DND-41 (cell line): ENCODE measurements around the gene C11orf24.

Experiments
- ATAC-seq: fragments of 200-7000 bp; cut with Tn5 transposase; 3 replicates; pipeline ENCODE4 v1.9.1; 2021; ENCODE audit warnings: low read depth; ENCODE audit not compliant: insufficient read depth
- DNase-seq: peaks from one replicate; pipeline ENCODE4 v3.0.0-alpha.2; 2020
- H2AFZ ChIP-seq: 2 replicates; pipeline ENCODE4 v1.6.0; 2012; ENCODE audit warnings: low read depth, low read length
- H3K27ac ChIP-seq: 2 replicates; pipeline ENCODE4 v1.5.1; 2012; ENCODE audit warnings: low read length, inconsistent platforms
- H3K27me3 ChIP-seq: fragments of 200-600 bp; sonication (generic); 2 replicates; pipeline ENCODE4 v1.6.0; 2012; ENCODE audit warnings: low read length, mild to moderate bottlenecking, inconsistent platforms; ENCODE audit not compliant: insufficient read depth, poor library complexity
- H3K36me3 ChIP-seq: 2 replicates; pipeline ENCODE4 v1.5.1; 2012; ENCODE audit warnings: low read length, inconsistent platforms; ENCODE audit not compliant: insufficient read depth
- H3K4me1 ChIP-seq: 2 replicates; pipeline ENCODE4 v1.5.1; 2012; ENCODE audit warnings: mild to moderate bottlenecking, low read length; ENCODE audit not compliant: insufficient read depth
- H3K4me2 ChIP-seq: 2 replicates; pipeline ENCODE4 v1.6.0; 2012; ENCODE audit warnings: mild to moderate bottlenecking, moderate library complexity, low read length, inconsistent platforms; ENCODE audit not compliant: insufficient read depth
- H3K4me3 ChIP-seq, 2 experiments: fragments of 200-600 bp in 1 of 2; shearing (Covaris generic) in 1 of 2; 2 replicates each; pipeline ENCODE4 v1.5.1; 2012 to 2016; ENCODE audit warnings: inconsistent platforms in 2 of 2, low read length in 2 of 2, mild to moderate bottlenecking in 2 of 2, low read depth in 1 of 2, moderate library complexity in 1 of 2
- H3K79me2 ChIP-seq: 2 replicates; pipeline ENCODE4 v1.6.0; 2012; ENCODE audit warnings: low read length, inconsistent platforms; ENCODE audit not compliant: insufficient read depth
- H3K9ac ChIP-seq: 2 replicates; pipeline ENCODE4 v1.6.0; 2012; ENCODE audit warnings: low read depth, mild to moderate bottlenecking, inconsistent platforms, low read length, moderate library complexity
- H3K9me3 ChIP-seq: 2 replicates; pipeline ENCODE4 v1.5.1; 2012; ENCODE audit warnings: low read length, moderate library complexity, mild to moderate bottlenecking, inconsistent platforms; ENCODE audit not compliant: insufficient read depth, severe bottlenecking
- H4K20me1 ChIP-seq: 2 replicates; pipeline ENCODE4 v1.6.0; 2012; ENCODE audit warnings: low read length; ENCODE audit not compliant: insufficient read depth
- CTCF ChIP-seq: IDR thresholded peaks from 2 replicates; pipeline ENCODE4 v1.5.1; 2012; ENCODE audit warnings: borderline replicate concordance, low read length, moderate library complexity, mild to moderate bottlenecking; ENCODE audit not compliant: poor library complexity, severe bottlenecking; ENCODE audit errors: extremely low read depth
- EZH2 ChIP-seq: IDR thresholded peaks from 3 replicates; pipeline ENCODE4 v1.6.1; 2012; ENCODE audit warnings: borderline replicate concordance, low read depth, mild to moderate bottlenecking, moderate library complexity, low read length, inconsistent platforms; ENCODE audit not compliant: severe bottlenecking

C11orf24 gene

GRCh38 chr11:68276861-68277260 is 5.1 kb upstream of the C11orf24 start:
- no peaks in the 10 kb centered on the region for H3K9me3 ChIP-seq
- H3K36me3 ChIP-seq, result no peaks in the 10 kb centered on the region
- TF ChIP-seq CTCF (no peak), EZH2 (no peak)
- peaks cover 4% of the 10 kb centered on the region; the same call in 1 of the 2 replicates for H3K79me2 ChIP-seq
- H4K20me1 ChIP-seq, result no peaks in the 10 kb centered on the region
- DNase-seq (no peak), ATAC-seq (no peak)
- no peaks in the 10 kb centered on the region for H3K27me3 ChIP-seq
- no peak overlapping the region for H2AFZ ChIP-seq
- H3K9ac ChIP-seq, result no peak overlapping the region
- no peak overlapping the region for H3K4me2 ChIP-seq
- H3K27ac ChIP-seq, result no peak overlapping the region
- no peak overlapping the region for H3K4me3 ChIP-seq
- peaks cover 18% of the 10 kb centered on the region for H3K4me1 ChIP-seq

- Histone ChIP-seq H3K4me1 (peaks cover 17% of the 10 kb centered on the region), H2AFZ (no peak overlapping the region), H3K9ac (no peak overlapping the region), H3K9me3 (no peaks in the 10 kb centered on the region), H4K20me1 (no peaks in the 10 kb centered on the region), H3K27ac (no peak overlapping the region), H3K4me3 (no peak overlapping the region), H3K27me3 (no peaks in the 10 kb centered on the region), H3K4me2 (no peak overlapping the region), H3K36me3 (no peaks in the 10 kb centered on the region; the same call in 1 of the 2 replicates), H3K79me2 (peaks cover 7% of the 10 kb centered on the region)
- ATAC-seq, result no peak
- DNase-seq, result no peak
- TF ChIP-seq EZH2, result no peak
- no peak for TF ChIP-seq CTCF
Observed at GRCh38 chr11:68275721-68276507, 4.1 kb upstream of the C11orf24 start.

- no peak for TF ChIP-seq EZH2
- H3K4me2 ChIP-seq, result no peak overlapping the region
- H3K27me3 ChIP-seq, result no peaks in the 10 kb centered on the region
- H4K20me1 ChIP-seq, result peaks cover 3% of the 10 kb centered on the region
- no peak overlapping the region for H3K27ac ChIP-seq
- no peaks in the 10 kb centered on the region for H3K9me3 ChIP-seq
- no peak overlapping the region for H3K4me3 ChIP-seq
- peaks cover 31% of the 10 kb centered on the region for H3K4me1 ChIP-seq
- ATAC-seq, result no peak
- H3K79me2 ChIP-seq, result peaks cover 9% of the 10 kb centered on the region
- H3K36me3 ChIP-seq, result no peaks in the 10 kb centered on the region; the same call in 1 of the 2 replicates
- no peak overlapping the region for H2AFZ ChIP-seq
- no peak overlapping the region for H3K9ac ChIP-seq
- DNase-seq, result no peak
Observed at GRCh38 chr11:68274306-68274705, 2.5 kb upstream of the C11orf24 start.

GRCh38 chr11:68273026-68273738 is 1.4 kb upstream of the C11orf24 start:
- DNase-seq (no peak), ATAC-seq (no peak)
- peaks cover 4% of the 10 kb centered on the region for H4K20me1 ChIP-seq
- peaks cover 9% of the 10 kb centered on the region for H3K79me2 ChIP-seq
- H3K4me1 ChIP-seq, result peaks cover 32% of the 10 kb centered on the region
- H3K36me3 ChIP-seq, result no peaks in the 10 kb centered on the region; the same call in 1 of the 2 replicates
- TF ChIP-seq CTCF (no peak), EZH2 (no peak)
- H2AFZ ChIP-seq, result no peak overlapping the region
- H3K27me3 ChIP-seq, result no peaks in the 10 kb centered on the region
- peak overlapping the region; percentile 95; the same call in 1 of the 2 replicates for H3K9ac ChIP-seq
- H3K27ac ChIP-seq, result no peak overlapping the region
- peak overlapping the region in 1 of 2 experiments; percentile 98; a peak in 2 of 4 replicates for H3K4me3 ChIP-seq
- H3K9me3 ChIP-seq, result no peaks in the 10 kb centered on the region
- peak overlapping the region; percentile 95 for H3K4me2 ChIP-seq
